D721Med (cell line): ENCODE data around the gene DNAH12.

Experiments used
- DNase-seq: peaks from one replicate; pipeline ENCODE4 v3.0.0; 2011; ENCODE audit warnings: low spot score; ENCODE audit not compliant: insufficient read length
- FAIRE-seq: peaks from 2 replicates; lab custom pipeline; 2011; peaks lifted over from hg19 to GRCh38; lab: Jason Lieb, UNC
- CTCF ChIP-seq: IDR thresholded peaks from 2 replicates; pipeline ENCODE4 v1.5.1; 2012; ENCODE audit warnings: mild to moderate bottlenecking, control low read depth; ENCODE audit not compliant: insufficient read depth; ENCODE audit errors: missing control alignments

The DNAH12 gene

GRCh38 chr3:57252404-57252803 is 291.7 kb downstream of the DNAH12 start:
- DNase-seq, result no peak

GRCh38 chr3:57244946-57245345 is 299.2 kb downstream of the DNAH12 start:
- TF ChIP-seq CTCF, result no peak
- no peak for FAIRE-seq
- no peak for DNase-seq

More at GRCh38 chr3:57252404-57252803, 291.7 kb downstream of the DNAH12 start:
- no peak for TF ChIP-seq CTCF
- FAIRE-seq, result no peak
